Measurements from ENCODE around the gene ZNF100.
"Not testable (repeated sequence)": the region's sequence is repeated elsewhere in the genome, so short reads cannot be mapped to it uniquely, and the experiment has no call there.

The ZNF100 gene

DNA sequence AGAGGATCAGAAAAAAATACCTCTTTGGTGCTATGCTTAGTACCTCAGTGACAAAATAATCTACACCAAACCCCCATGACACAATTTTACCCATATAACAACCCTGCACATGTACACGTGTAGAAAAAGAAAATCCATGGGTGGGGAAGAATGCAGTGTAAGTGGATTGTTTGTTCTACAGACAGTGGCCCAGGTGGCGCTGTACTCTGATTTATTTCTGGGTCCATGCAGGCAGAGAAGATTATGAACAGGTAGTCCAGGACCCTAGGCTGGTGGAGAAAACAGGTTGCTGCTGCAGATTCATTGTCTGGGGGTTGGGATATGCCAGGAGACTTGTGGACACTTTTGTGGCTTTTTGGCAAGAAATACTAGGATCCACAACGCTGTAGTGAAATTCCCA lies 9.1 kb downstream of the ZNF100 start:
- DNase-seq (ENCODE audit: low spot score): no peak
- in situ Hi-C loops (cut with MboI; ENCODE audit: low pct_unique_long_range_greater_than_20kb, low sequenced_read_pairs, unreplicated experiment): no loop called here
- TF ChIP-seq, protein P1, sequence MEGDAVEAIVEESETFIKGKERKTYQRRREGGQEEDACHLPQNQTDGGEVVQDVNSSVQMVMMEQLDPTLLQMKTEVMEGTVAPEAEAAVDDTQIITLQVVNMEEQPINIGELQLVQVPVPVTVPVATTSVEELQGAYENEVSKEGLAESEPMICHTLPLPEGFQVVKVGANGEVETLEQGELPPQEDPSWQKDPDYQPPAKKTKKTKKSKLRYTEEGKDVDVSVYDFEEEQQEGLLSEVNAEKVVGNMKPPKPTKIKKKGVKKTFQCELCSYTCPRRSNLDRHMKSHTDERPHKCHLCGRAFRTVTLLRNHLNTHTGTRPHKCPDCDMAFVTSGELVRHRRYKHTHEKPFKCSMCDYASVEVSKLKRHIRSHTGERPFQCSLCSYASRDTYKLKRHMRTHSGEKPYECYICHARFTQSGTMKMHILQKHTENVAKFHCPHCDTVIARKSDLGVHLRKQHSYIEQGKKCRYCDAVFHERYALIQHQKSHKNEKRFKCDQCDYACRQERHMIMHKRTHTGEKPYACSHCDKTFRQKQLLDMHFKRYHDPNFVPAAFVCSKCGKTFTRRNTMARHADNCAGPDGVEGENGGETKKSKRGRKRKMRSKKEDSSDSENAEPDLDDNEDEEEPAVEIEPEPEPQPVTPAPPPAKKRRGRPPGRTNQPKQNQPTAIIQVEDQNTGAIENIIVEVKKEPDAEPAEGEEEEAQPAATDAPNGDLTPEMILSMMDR (IDR thresholded peaks at IDR 0.05; ENCODE audit: extremely low read depth, insufficient read depth, missing control alignments): no peak

DNA sequence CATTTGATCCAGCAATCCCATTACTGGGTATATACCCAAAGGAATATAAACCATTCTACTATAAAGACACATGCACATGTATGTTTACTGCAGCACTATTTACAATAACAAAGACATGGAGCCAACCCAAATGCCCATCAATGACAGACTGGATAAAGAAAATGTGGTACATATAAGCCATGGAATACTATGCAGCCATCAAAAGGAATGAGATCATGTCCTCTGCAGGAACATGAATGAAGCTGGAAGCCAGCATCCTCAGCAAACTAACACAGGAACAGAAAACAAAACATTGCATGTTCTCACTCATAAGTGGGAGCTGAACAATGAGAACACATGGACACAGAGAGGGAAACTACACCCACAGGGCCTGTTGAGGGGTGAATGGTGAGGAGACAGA lies 11.8 kb downstream of the ZNF100 start:
- in situ Hi-C loops (cut with MboI; ENCODE audit: low pct_unique_long_range_greater_than_20kb, low sequenced_read_pairs, unreplicated experiment); DNase-seq (ENCODE audit: low spot score): not testable (repeated sequence)

DNA sequence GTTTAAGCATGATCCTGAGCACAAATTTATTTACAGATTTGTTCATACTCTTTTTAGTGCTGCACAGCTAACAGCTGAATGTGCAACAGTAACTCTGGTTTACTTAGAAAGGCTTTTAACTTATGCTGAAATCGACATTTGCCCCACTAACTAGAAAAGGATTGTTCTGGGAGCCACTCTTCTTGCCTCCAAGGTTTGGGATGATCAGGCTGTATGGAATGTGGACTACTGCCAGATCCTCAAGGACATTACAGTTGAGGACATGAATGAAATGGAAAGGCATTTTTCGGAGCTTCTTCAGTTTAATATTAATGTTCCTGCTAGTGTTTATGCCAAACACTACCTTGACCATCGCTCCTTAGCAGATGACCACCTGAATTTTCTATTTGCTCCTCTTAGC lies 16.0 kb downstream of the ZNF100 start:
- TF ChIP-seq, protein P1 (IDR thresholded peaks at IDR 0.05; ENCODE audit: extremely low read depth, insufficient read depth, missing control alignments): no peak
- DNase-seq (ENCODE audit: low spot score): no peak
- in situ Hi-C loops (cut with MboI; ENCODE audit: low pct_unique_long_range_greater_than_20kb, low sequenced_read_pairs, unreplicated experiment): no loop called here

DNA sequence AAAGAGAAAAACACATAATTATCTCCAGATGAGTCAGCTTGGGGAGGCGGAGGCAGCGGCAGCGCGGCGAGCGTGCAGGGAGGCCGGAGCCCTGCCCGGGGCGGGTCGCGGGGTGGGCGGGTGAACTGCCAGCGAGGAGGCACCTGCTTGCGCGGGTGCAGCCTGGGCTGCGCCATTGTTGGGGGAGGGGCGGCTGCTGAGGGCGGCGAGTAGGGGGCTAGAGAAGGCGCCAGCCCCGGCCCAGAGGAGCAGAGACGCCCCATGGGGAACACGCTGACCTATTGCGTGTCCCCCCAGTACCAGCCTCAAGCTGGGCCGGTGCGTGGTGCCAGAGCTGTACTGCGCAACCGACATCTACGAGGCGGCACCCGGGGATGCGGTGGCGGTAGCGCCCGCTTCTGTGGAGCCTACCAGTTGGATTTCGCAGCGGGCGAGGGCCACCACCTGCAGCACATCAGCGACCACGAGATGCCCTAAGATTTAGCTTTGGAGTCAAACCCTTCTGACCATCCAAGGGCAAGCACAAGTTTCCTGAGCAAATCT lies 16.7 kb downstream of the ZNF100 start:
- DNase-seq (ENCODE audit: low spot score): no peak
- TF ChIP-seq, protein P1 (IDR thresholded peaks at IDR 0.05; ENCODE audit: extremely low read depth, insufficient read depth, missing control alignments): no peak
- in situ Hi-C loops (cut with MboI; ENCODE audit: low pct_unique_long_range_greater_than_20kb, low sequenced_read_pairs, unreplicated experiment): no loop called here

DNA sequence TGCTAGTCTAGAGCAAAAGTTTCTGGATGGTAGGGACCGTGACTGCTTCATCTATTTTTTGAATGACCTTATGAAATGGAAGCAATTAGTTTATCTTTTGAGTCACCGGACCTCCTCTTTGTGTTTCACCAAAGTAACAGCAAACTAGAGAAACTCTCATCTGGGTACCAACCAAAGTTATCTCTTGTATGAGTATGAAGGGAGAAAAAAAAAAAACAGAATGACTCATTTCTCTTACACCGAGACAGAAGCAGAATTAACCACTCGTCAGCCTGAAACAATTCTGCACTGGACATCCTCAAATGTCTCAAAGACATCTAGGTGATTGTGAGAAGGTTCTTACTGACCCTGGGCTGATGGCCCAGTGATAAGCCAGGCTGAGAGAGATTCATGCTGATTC lies 18.3 kb downstream of the ZNF100 start:
- no peak for DNase-seq (ENCODE audit: low spot score)
- TF ChIP-seq, protein P1 (IDR thresholded peaks at IDR 0.05; ENCODE audit: extremely low read depth, insufficient read depth, missing control alignments): no peak
- in situ Hi-C loops (cut with MboI; ENCODE audit: low pct_unique_long_range_greater_than_20kb, low sequenced_read_pairs, unreplicated experiment): no loop called here

DNA sequence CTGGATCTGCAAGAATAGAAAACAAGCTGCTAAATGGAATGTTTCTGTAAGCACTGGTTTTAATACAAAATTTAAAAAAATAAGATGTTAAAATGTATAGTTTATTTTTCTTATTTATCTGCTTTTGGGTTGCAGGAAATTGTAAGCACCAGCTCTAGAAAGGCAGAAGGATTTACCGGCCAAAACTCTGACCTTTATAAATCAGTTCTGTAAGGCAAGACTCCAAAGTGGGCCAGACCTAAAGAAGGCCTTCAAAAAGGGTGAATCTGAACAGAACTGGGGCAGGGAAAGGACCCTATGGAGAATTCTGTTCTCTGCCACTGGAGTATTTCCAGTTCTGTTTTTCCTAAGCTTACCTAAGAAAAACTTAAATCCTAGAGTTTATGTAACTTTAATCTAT lies 19.3 kb downstream of the ZNF100 start:
- no peak for DNase-seq (ENCODE audit: low spot score)
- in situ Hi-C loops (cut with MboI; ENCODE audit: low pct_unique_long_range_greater_than_20kb, low sequenced_read_pairs, unreplicated experiment): no loop called here
- TF ChIP-seq, protein P1 (IDR thresholded peaks at IDR 0.05; ENCODE audit: extremely low read depth, insufficient read depth, missing control alignments): no peak

DNA sequence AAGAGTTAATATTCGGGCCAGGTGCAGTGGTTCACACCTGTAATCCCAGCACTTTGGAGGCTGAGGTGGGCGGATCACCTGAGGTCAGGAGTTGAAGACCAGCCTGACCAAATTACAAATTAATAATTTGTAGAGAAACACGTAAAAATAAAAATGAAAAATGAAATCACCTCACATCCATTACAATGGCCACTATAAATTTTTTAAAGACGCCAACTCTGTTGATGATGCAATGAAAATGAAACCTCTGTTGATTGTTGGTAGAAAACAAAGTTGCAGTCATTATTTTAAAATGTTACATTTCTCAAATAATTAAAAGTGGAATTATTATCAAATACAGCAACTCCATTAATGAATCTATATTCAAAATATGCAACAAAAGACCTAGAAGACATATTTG lies 26.8 kb downstream of the ZNF100 start:
- DNase-seq (ENCODE audit: low spot score): no peak
- in situ Hi-C loops (cut with MboI; ENCODE audit: low pct_unique_long_range_greater_than_20kb, low sequenced_read_pairs, unreplicated experiment): no loop called here
- TF ChIP-seq, protein P1 (IDR thresholded peaks at IDR 0.05; ENCODE audit: extremely low read depth, insufficient read depth, missing control alignments): no peak

DNA sequence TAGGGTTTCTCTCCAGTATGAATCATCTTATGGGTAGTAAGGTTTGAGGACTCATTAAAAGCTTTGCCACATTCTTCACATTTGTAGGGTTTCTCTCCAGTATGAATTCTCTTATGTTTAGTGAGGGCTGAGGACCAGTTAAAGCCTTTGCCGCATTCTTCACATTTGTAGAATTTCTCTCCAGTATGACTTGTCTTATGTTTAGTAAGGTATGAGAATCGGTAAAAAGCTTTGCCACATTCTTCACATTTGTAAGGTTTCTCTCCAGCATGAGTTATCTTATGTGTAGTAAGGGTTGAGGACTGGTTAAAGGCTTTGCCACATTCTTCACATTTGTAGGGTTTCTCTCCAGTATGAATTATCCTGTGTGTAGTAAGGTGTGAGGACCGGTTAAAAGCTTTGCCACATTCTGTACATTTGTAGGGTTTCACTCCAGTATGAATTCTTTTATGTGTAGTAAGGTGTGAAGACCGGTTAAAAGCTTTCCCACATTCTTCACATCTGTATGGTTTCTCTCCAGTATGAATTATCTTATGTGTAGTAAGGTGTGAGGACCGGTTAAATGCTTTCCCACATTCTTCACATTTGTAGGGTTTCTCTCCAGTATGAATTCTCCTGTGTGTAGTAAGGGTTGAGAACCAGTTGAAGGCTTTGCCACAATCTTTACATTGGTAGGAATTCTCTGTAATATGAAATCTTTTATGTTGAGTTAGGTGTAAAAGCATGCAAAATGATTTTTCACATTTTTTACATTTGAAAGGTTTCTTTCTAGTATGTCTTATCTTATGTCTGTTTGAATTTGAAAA lies 40.2 kb downstream of the ZNF100 start:
- in situ Hi-C loops (cut with MboI; ENCODE audit: low pct_unique_long_range_greater_than_20kb, low sequenced_read_pairs, unreplicated experiment); DNase-seq (ENCODE audit: low spot score): not testable (repeated sequence)
